ENCODE results near the gene CNFN. TPM values are rescaled to one million over a fixed set of nuclear protein-coding genes. Genes with fewer than 3 reads are reported as not detected.

The CNFN gene
- total and polyA plus RNA-seq, 7 experiments from 2014 or later, result 0.52 to 0.75 TPM; not detected in 5

GRCh38 chr19:42352301-42353259, 37.5 kb downstream of the CNFN start:
- Mint-ChIP-seq H3K4me1 (peaks cover 0 to 8% (median 0%) of the 10 kb centered on the region in 7 donors), H3K27ac (peak overlapping the region in 1 of 9 donors; percentile 25), H3K36me3 (peaks cover 0 to 18% (median 8%) of the 10 kb centered on the region in 5 donors), H3K4me3 (no peak overlapping the region), H3K9me3 (no peaks in the 10 kb centered on the region), H3K27me3 (no peaks in the 10 kb centered on the region)
- intact Hi-C loops (cut with micrococcal nuclease), result no loop called here
- Histone ChIP-seq H3K9me3 (ENCODE audit: control insufficient read depth in 2 of 3, low read length in 3 of 3) (no peaks in the 10 kb centered on the region), H3K27ac (ENCODE audit: low read depth, low read length) (no peak overlapping the region), H3K4me1 (ENCODE audit: control insufficient read depth in 2 of 2, insufficient read depth in 2 of 2, low read length in 2 of 2) (no peaks in the 10 kb centered on the region), H3K27me3 (ENCODE audit: control insufficient read depth in 2 of 2, insufficient read depth in 2 of 2, low read length in 2 of 2) (no peaks in the 10 kb centered on the region), H3K4me3 (ENCODE audit: low read length) (no peak overlapping the region), H3K36me3 (ENCODE audit: control insufficient read depth in 2 of 3, insufficient read depth in 3 of 3, low read length in 3 of 3) (peaks cover 0 to 19% (median 0%) of the 10 kb centered on the region in 3 experiments)
- ATAC-seq (peak; percentile 50), DNase-seq (no peak)
- CTCF ChIA-PET, result no interaction called here
- POLR2A ChIA-PET, result no interaction called here

GRCh38 chr19:42351079-42351735, 38.9 kb downstream of the CNFN start:
- CTCF ChIA-PET, result no interaction called here

GRCh38 chr19:42350417-42350816, 39.7 kb downstream of the CNFN start:
- H3K27me3 ChIP-seq (ENCODE audit: control insufficient read depth in 2 of 2, insufficient read depth in 2 of 2, low read length in 2 of 2), result no peaks in the 10 kb centered on the region
- Mint-ChIP-seq H3K27me3 (no peaks in the 10 kb centered on the region), H3K27ac (no peak overlapping the region), H3K4me3 (no peak overlapping the region), H3K9me3 (peaks cover 0 to 1% (median 0%) of the 10 kb centered on the region in 11 donors), H3K4me1 (peaks cover 0 to 9% (median 0%) of the 10 kb centered on the region in 7 donors), H3K36me3 (peaks cover 0 to 22% (median 11%) of the 10 kb centered on the region in 5 donors)
- H3K4me3 ChIP-seq (ENCODE audit: low read length), result no peak overlapping the region
- ChIA-PET POLR2A (interaction anchor here (0.5 kb wide), 1 partner anchor 175 kb away, joined by 3 read pairs; no protein-coding TSS in a partner anchor), CTCF (no interaction called here)
- DNase-seq (no peak), ATAC-seq (no peak)
- no peak overlapping the region for H3K27ac ChIP-seq (ENCODE audit: low read depth, low read length)
- intact Hi-C loops (cut with micrococcal nuclease), result no loop called here
- no peaks in the 10 kb centered on the region for H3K4me1 ChIP-seq (ENCODE audit: control insufficient read depth in 2 of 2, insufficient read depth in 2 of 2, low read length in 2 of 2)
- H3K9me3 ChIP-seq (ENCODE audit: control insufficient read depth in 2 of 3, low read length in 3 of 3), result no peaks in the 10 kb centered on the region
- H3K36me3 ChIP-seq (ENCODE audit: control insufficient read depth in 2 of 3, insufficient read depth in 3 of 3, low read length in 3 of 3), result peaks cover 0 to 11% (median 0%) of the 10 kb centered on the region in 3 experiments

More at GRCh38 chr19:42351079-42351735, 38.9 kb downstream of the CNFN start:
- H3K9me3 Mint-ChIP-seq, result peaks cover 0 to 1% (median 0%) of the 10 kb centered on the region in 11 donors
- ATAC-seq, result no peak
- peaks cover 0 to 15% (median 0%) of the 10 kb centered on the region in 3 experiments for H3K36me3 ChIP-seq (ENCODE audit: control insufficient read depth in 2 of 3, insufficient read depth in 3 of 3, low read length in 3 of 3)
- H3K4me1 ChIP-seq (ENCODE audit: control insufficient read depth in 2 of 2, insufficient read depth in 2 of 2, low read length in 2 of 2), result no peaks in the 10 kb centered on the region
- H3K36me3 Mint-ChIP-seq, result peaks cover 0 to 21% (median 8%) of the 10 kb centered on the region in 5 donors
- H3K27ac ChIP-seq (ENCODE audit: low read depth, low read length), result no peak overlapping the region
- POLR2A ChIA-PET, result interaction anchor here (0.5 kb wide), 1 partner anchor 176 kb away, joined by 3 read pairs; no protein-coding TSS in a partner anchor
- no peak overlapping the region for H3K4me3 Mint-ChIP-seq
- H3K27ac Mint-ChIP-seq, result no peak overlapping the region
- H3K27me3 ChIP-seq (ENCODE audit: control insufficient read depth in 2 of 2, insufficient read depth in 2 of 2, low read length in 2 of 2), result no peaks in the 10 kb centered on the region
- H3K9me3 ChIP-seq (ENCODE audit: control insufficient read depth in 2 of 3, low read length in 3 of 3), result no peaks in the 10 kb centered on the region
- H3K4me1 Mint-ChIP-seq, result peaks cover 0 to 9% (median 0%) of the 10 kb centered on the region in 7 donors
- no peak for DNase-seq
- H3K4me3 ChIP-seq (ENCODE audit: low read length), result no peak overlapping the region
- H3K27me3 Mint-ChIP-seq, result no peaks in the 10 kb centered on the region
- intact Hi-C loops (cut with micrococcal nuclease), result no loop called here

- Histone ChIP-seq H3K4me1 (ENCODE audit: control insufficient read depth in 2 of 2, insufficient read depth in 2 of 2, low read length in 2 of 2) (no peaks in the 10 kb centered on the region), H3K27ac (ENCODE audit: low read depth, low read length) (no peak overlapping the region), H3K4me3 (ENCODE audit: low read length) (no peak overlapping the region), H3K27me3 (ENCODE audit: control insufficient read depth in 2 of 2, insufficient read depth in 2 of 2, low read length in 2 of 2) (no peaks in the 10 kb centered on the region), H3K9me3 (ENCODE audit: control insufficient read depth in 2 of 3, low read length in 3 of 3) (no peaks in the 10 kb centered on the region), H3K36me3 (ENCODE audit: control insufficient read depth in 2 of 3, insufficient read depth in 3 of 3, low read length in 3 of 3) (peaks cover 0 to 11% (median 0%) of the 10 kb centered on the region in 3 experiments)
- H3K4me3 Mint-ChIP-seq, result no peak overlapping the region
- no peak for ATAC-seq
- H3K27me3 Mint-ChIP-seq, result no peaks in the 10 kb centered on the region
- peaks cover 0 to 1% (median 0%) of the 10 kb centered on the region in 11 donors for H3K9me3 Mint-ChIP-seq
- H3K36me3 Mint-ChIP-seq, result peaks cover 0 to 28% (median 16%) of the 10 kb centered on the region in 5 donors
- ChIA-PET CTCF (no interaction called here), POLR2A (no interaction called here)
- no peak for DNase-seq
- H3K4me1 Mint-ChIP-seq, result peaks cover 0 to 9% (median 0%) of the 10 kb centered on the region in 7 donors
- intact Hi-C loops (cut with micrococcal nuclease), result no loop called here
- H3K27ac Mint-ChIP-seq, result no peak overlapping the region
Observed at GRCh38 chr19:42349378-42350107, 40.6 kb downstream of the CNFN start.

GRCh38 chr19:42348211-42348610, 41.9 kb downstream of the CNFN start:
- Mint-ChIP-seq H3K4me3 (no peak overlapping the region), H3K36me3 (peaks cover 0 to 21% (median 9%) of the 10 kb centered on the region in 5 donors), H3K27ac (no peak overlapping the region), H3K4me1 (peaks cover 0 to 9% (median 0%) of the 10 kb centered on the region in 7 donors), H3K27me3 (no peaks in the 10 kb centered on the region), H3K9me3 (peaks cover 0 to 1% (median 0%) of the 10 kb centered on the region in 11 donors)
- intact Hi-C loops (cut with micrococcal nuclease), result no loop called here
- DNase-seq (no peak), ATAC-seq (no peak)
- ChIA-PET CTCF (no interaction called here), POLR2A (no interaction called here)
- no peak overlapping the region for H3K4me3 ChIP-seq (ENCODE audit: low read length)
- no peak overlapping the region for H3K27ac ChIP-seq (ENCODE audit: low read depth, low read length)
- H3K36me3 ChIP-seq (ENCODE audit: control insufficient read depth in 2 of 3, insufficient read depth in 3 of 3, low read length in 3 of 3), result no peaks in the 10 kb centered on the region
- H3K4me1 ChIP-seq (ENCODE audit: control insufficient read depth in 2 of 2, insufficient read depth in 2 of 2, low read length in 2 of 2), result no peaks in the 10 kb centered on the region
- H3K9me3 ChIP-seq (ENCODE audit: control insufficient read depth in 2 of 3, low read length in 3 of 3), result no peaks in the 10 kb centered on the region
- no peaks in the 10 kb centered on the region for H3K27me3 ChIP-seq (ENCODE audit: control insufficient read depth in 2 of 2, insufficient read depth in 2 of 2, low read length in 2 of 2)

DNA sequence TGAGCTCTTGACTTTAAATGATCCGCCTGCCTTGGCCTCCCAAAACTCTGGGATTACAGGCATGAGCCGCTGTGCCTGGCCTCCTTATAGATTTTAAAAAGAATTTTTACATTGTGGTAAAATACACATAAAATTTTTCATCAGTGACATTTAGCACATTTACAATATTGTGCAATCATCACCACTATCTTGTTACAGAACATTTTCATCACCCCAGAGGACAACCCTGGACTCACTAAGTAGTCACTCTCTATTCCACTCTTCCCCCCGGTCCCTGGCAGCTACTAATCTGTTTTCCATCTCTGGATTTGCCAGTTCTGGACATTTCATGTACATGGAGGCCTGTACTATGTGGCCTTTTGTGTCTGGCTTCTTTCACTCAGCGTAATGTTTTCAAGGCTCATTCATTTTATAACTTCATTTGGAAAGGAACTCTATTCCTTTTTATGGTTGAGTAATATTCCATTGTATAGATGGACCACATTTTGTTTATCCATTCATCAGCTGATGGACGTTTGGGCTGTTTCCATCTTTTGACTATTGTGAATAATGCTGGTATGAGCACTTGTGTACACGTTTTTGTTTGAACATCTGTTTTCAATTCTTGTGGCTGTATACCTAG, 44.8 kb downstream of the CNFN start:
- Histone ChIP-seq H3K27me3 (ENCODE audit: control insufficient read depth in 2 of 2, insufficient read depth in 2 of 2, low read length in 2 of 2) (no peaks in the 10 kb centered on the region), H3K27ac (ENCODE audit: low read depth, low read length) (no peak overlapping the region), H3K4me3 (ENCODE audit: low read length) (no peak overlapping the region), H3K9me3 (ENCODE audit: control insufficient read depth in 2 of 3, low read length in 3 of 3) (no peaks in the 10 kb centered on the region), H3K36me3 (ENCODE audit: control insufficient read depth in 2 of 3, insufficient read depth in 3 of 3, low read length in 3 of 3) (peaks cover 0 to 3% (median 0%) of the 10 kb centered on the region in 3 experiments), H3K4me1 (ENCODE audit: control insufficient read depth in 2 of 2, insufficient read depth in 2 of 2, low read length in 2 of 2) (no peaks in the 10 kb centered on the region)
- peaks cover 0 to 1% (median 0%) of the 10 kb centered on the region in 11 donors for H3K9me3 Mint-ChIP-seq
- CTCF ChIA-PET, result no interaction called here
- ATAC-seq, result no peak
- H3K27me3 Mint-ChIP-seq, result no peaks in the 10 kb centered on the region
- intact Hi-C loops (cut with micrococcal nuclease), result no loop called here
- H3K27ac Mint-ChIP-seq, result no peak overlapping the region
- H3K4me3 Mint-ChIP-seq, result no peak overlapping the region
- peaks cover 0 to 6% (median 0%) of the 10 kb centered on the region in 7 donors for H3K4me1 Mint-ChIP-seq
- POLR2A ChIA-PET, result no interaction called here
- H3K36me3 Mint-ChIP-seq, result peaks cover 0 to 19% (median 4%) of the 10 kb centered on the region in 5 donors
- DNase-seq, result no peak

Measured in naive thymus-derived CD4-positive, alpha-beta T cell (primary cell).